H1 (cell line): Measurements from ENCODE around the gene CACNA1B. TPM values are rescaled to one million over a fixed set of nuclear protein-coding genes. Genes with fewer than 3 reads are reported as not detected.
A peak's percentile ranks its signal among the peaks of the same experiment; 100 is the strongest.

Experiments used
- CTCF ChIA-PET: fragments of 300-600 bp; sonication (Branson Sonifier 250); formaldehyde crosslinking; loops from one replicate; lab custom pipeline; 2021; ENCODE audit not compliant: partially characterized antibody; lab: Charles Lee
- POLR2A ChIA-PET: fragments of 300-600 bp; sonication (Branson Sonifier 250); formaldehyde crosslinking; loops from one replicate; lab custom pipeline; 2021; ENCODE audit warnings: inconsistent platforms; ENCODE audit not compliant: partially characterized antibody; lab: Charles Lee
- DNase-seq, 2 experiments: peaks; one replicate each; pipeline versions ENCODE4 v3.0.0 to v3.0.0-alpha.2; 2010 to 2022; ENCODE audit warnings: low spot score in 2 of 2, low read depth in 1 of 2, mixed read lengths in 1 of 2
- FAIRE-seq: peaks from 2 replicates; lab custom pipeline; 2011; peaks lifted over from hg19 to GRCh38; lab: Jason Lieb, UNC
- H2AFZ ChIP-seq: 2 replicates; pipeline ENCODE4 v1.8.1; 2012; ENCODE audit warnings: low read length, inconsistent platforms
- H2AK5ac ChIP-seq: 2 replicates; pipeline ENCODE4 v1.6.1; 2013; ENCODE audit warnings: low read depth, low read length
- H2BK120ac ChIP-seq: replicated peaks from 2 replicates; pipeline ENCODE3; 2013; ENCODE audit warnings: low read depth, low read length, inconsistent platforms
- H2BK12ac ChIP-seq: 2 replicates; pipeline ENCODE4 v1.6.1; 2013; ENCODE audit warnings: low read depth, low read length
- H2BK15ac ChIP-seq: 2 replicates; pipeline ENCODE4 v1.6.1; 2013; ENCODE audit warnings: low read length
- H2BK20ac ChIP-seq: 2 replicates; pipeline ENCODE4 v1.6.1; 2013; ENCODE audit warnings: low read length
- H2BK5ac ChIP-seq: 2 replicates; pipeline ENCODE4 v1.6.1; 2013; ENCODE audit warnings: low read depth, low read length
- H3K14ac ChIP-seq: 2 replicates; pipeline ENCODE4 v1.6.1; 2013; ENCODE audit warnings: inconsistent platforms; ENCODE audit not compliant: insufficient read length
- H3K18ac ChIP-seq: 2 replicates; pipeline ENCODE4 v1.6.1; 2013; ENCODE audit warnings: low read length; ENCODE audit errors: extremely low read depth
- H3K23ac ChIP-seq: 2 replicates; pipeline ENCODE4 v1.6.1; 2013; ENCODE audit warnings: inconsistent platforms; ENCODE audit not compliant: insufficient read length
- H3K23me2 ChIP-seq: 2 replicates; pipeline ENCODE4 v1.6.1; 2013; ENCODE audit warnings: low read depth, low read length
- H3K27ac ChIP-seq: 2 replicates; pipeline ENCODE4 v1.6.1; 2011; ENCODE audit warnings: low read depth, low read length, inconsistent platforms
- H3K27me3 ChIP-seq, 4 experiments: replicated peaks in 1 of 4; 1 replicate in 1 of 4; 2 replicates in 3 of 4; pipeline versions ENCODE4 v1.6.1 to v1.8.1; 2011 to 2013; ENCODE audit warnings: low read length in 3 of 4, mild to moderate bottlenecking in 3 of 4, inconsistent platforms in 2 of 4, mixed read lengths in 2 of 4, moderate library complexity in 1 of 4; ENCODE audit not compliant: control insufficient read depth in 3 of 4, insufficient read depth in 3 of 4; ENCODE audit errors: extremely low read depth in 1 of 4
- H3K36me3 ChIP-seq, 4 experiments: 2 replicates each; pipeline versions ENCODE4 v1.6.1 to v1.8.1; 2011 to 2013; ENCODE audit warnings: mild to moderate bottlenecking in 4 of 4, low read length in 3 of 4, moderate library complexity in 2 of 4, control low read depth in 1 of 4, inconsistent platforms in 1 of 4; ENCODE audit not compliant: insufficient read depth in 4 of 4, control insufficient read depth in 2 of 4
- H3K4ac ChIP-seq: replicated peaks from 2 replicates; pipeline ENCODE3; 2013; ENCODE audit warnings: low read length, low read depth, mixed read lengths, inconsistent platforms; ENCODE audit not compliant: insufficient read length
- H3K4me1 ChIP-seq, 4 experiments: replicated peaks in 1 of 4; 1 replicate in 1 of 4; 2 replicates in 3 of 4; pipeline versions ENCODE4 v1.6.1 to v1.8.1; 2011 to 2013; ENCODE audit warnings: low read length in 3 of 4, inconsistent platforms in 2 of 4, mixed read lengths in 1 of 4; ENCODE audit not compliant: insufficient read depth in 4 of 4, control insufficient read depth in 3 of 4
- H3K4me2 ChIP-seq, 2 experiments: 2 replicates each; pipeline versions ENCODE4 v1.6.1 to v1.8.1; 2011 to 2013; ENCODE audit warnings: low read depth in 2 of 2, low read length in 2 of 2, control low read depth in 1 of 2, inconsistent platforms in 1 of 2, mild to moderate bottlenecking in 1 of 2; ENCODE audit not compliant: insufficient read depth in 1 of 2
- H3K4me3 ChIP-seq, 4 experiments: fragments of 200-600, 300-600 bp in 1 of 4; sonication (generic), shearing (Covaris generic), sonication (Bioruptor Twin) in 1 of 4; 2 replicates each; pipeline versions ENCODE4 v1.5.1 to v1.8.1; 2011 to 2016; ENCODE audit warnings: low read length in 4 of 4, low read depth in 3 of 4, control low read depth in 2 of 4, inconsistent platforms in 2 of 4, mild to moderate bottlenecking in 2 of 4, mixed read lengths in 1 of 4, moderate library complexity in 1 of 4; ENCODE audit not compliant: insufficient read depth in 2 of 4; ENCODE audit errors: extremely low read depth in 1 of 4
- H3K56ac ChIP-seq: replicated peaks from 2 replicates; pipeline ENCODE3; 2013; ENCODE audit warnings: low read depth, mild to moderate bottlenecking, mixed read lengths, low read length, inconsistent platforms; ENCODE audit not compliant: insufficient read length
- H3K79me1 ChIP-seq: 2 replicates; pipeline ENCODE4 v1.6.1; 2013; ENCODE audit warnings: low read depth, low read length, control low read depth
- H3K79me2 ChIP-seq, 2 experiments: 2 replicates each; pipeline versions ENCODE4 v1.6.1 to v1.8.1; 2012 to 2013; ENCODE audit warnings: low read length in 2 of 2, mild to moderate bottlenecking in 2 of 2, inconsistent platforms in 1 of 2; ENCODE audit not compliant: insufficient read depth in 2 of 2, control insufficient read depth in 1 of 2
- H3K9ac ChIP-seq, 4 experiments: replicated peaks in 1 of 4; 1 replicate in 1 of 4; 2 replicates in 3 of 4; pipeline versions ENCODE4 v1.6.1 to v1.8.1; 2011 to 2013; ENCODE audit warnings: low read depth in 3 of 4, low read length in 3 of 4, control low read depth in 2 of 4, mild to moderate bottlenecking in 2 of 4, moderate library complexity in 2 of 4, inconsistent platforms in 1 of 4; ENCODE audit errors: extremely low read depth in 1 of 4
- H3K9me3 ChIP-seq, 2 experiments: 2 replicates each; pipeline versions ENCODE4 v1.6.1 to v1.8.1; 2012 to 2013; ENCODE audit warnings: mild to moderate bottlenecking in 2 of 2, moderate library complexity in 2 of 2, control low read depth in 1 of 2, inconsistent platforms in 1 of 2, low read depth in 1 of 2, low read length in 1 of 2, mixed read lengths in 1 of 2; ENCODE audit not compliant: insufficient read depth in 2 of 2
- H4K20me1 ChIP-seq, 2 experiments: replicated peaks in 1 of 2; 2 replicates each; pipeline versions ENCODE3 to v1.8.1; 2011 to 2013; ENCODE audit warnings: inconsistent platforms in 2 of 2, low read length in 2 of 2, mild to moderate bottlenecking in 1 of 2; ENCODE audit not compliant: insufficient read depth in 2 of 2, control insufficient read depth in 1 of 2
- H4K5ac ChIP-seq: 2 replicates; pipeline ENCODE4 v1.6.1; 2013; ENCODE audit warnings: low read length, low read depth, mixed read lengths, inconsistent platforms; ENCODE audit not compliant: insufficient read length
- H4K8ac ChIP-seq: 2 replicates; pipeline ENCODE4 v1.8.0; 2013; ENCODE audit warnings: mild to moderate bottlenecking, moderate library complexity, low read length, inconsistent platforms; ENCODE audit not compliant: insufficient read depth; ENCODE audit errors: extremely low read depth
- H4K91ac ChIP-seq: replicated peaks from 2 replicates; pipeline ENCODE3; 2013; ENCODE audit warnings: low read length, mixed read lengths, inconsistent platforms; ENCODE audit not compliant: insufficient read length
- CBX8 ChIP-seq: fragments of 300-800, 300-1000 bp; sonication (generic); IDR thresholded peaks from 2 replicates; pipeline ENCODE4 v1.7.1; 2016; ENCODE audit warnings: low read depth, low read length, borderline replicate concordance
- CHD1 ChIP-seq: IDR thresholded peaks from 2 replicates; pipeline ENCODE4 v1.6.1; 2012; ENCODE audit warnings: low read depth, low read length, improper control_type of control experiment
- KDM5A ChIP-seq: fragments of 200-600 bp; IDR thresholded peaks from 2 replicates; pipeline ENCODE4 v1.7.1; 2012; ENCODE audit warnings: mild to moderate bottlenecking, low read length, inconsistent platforms, mixed read lengths
- NANOG ChIP-seq: IDR thresholded peaks from 2 replicates; pipeline ENCODE4 v1.6.1; 2011; ENCODE audit warnings: low read length, low read depth, mild to moderate bottlenecking, inconsistent platforms; ENCODE audit not compliant: insufficient read depth, poor library complexity, severe bottlenecking
- PHF8 ChIP-seq: fragments of 200-600 bp; sonication (generic); conservative IDR thresholded peaks from 2 replicates; pipeline ENCODE4 v1.7.1; 2012; ENCODE audit warnings: low read depth, mild to moderate bottlenecking, inconsistent platforms, low read length, moderate library complexity
- POLR2AphosphoS5 ChIP-seq: IDR thresholded peaks from 2 replicates; pipeline ENCODE4 v1.6.1; 2011; ENCODE audit warnings: low read depth, low read length
- POU5F1 ChIP-seq: IDR thresholded peaks from 2 replicates; pipeline ENCODE4 v1.6.1; 2011; ENCODE audit warnings: low read depth, mild to moderate bottlenecking, low read length, moderate library complexity
- RNF2 ChIP-seq: fragments of 200-900, 300-1000 bp; sonication (generic); IDR thresholded peaks from 2 replicates; pipeline ENCODE4 v1.7.1; 2016; ENCODE audit warnings: borderline replicate concordance, low read depth, mild to moderate bottlenecking, antibody characterized with exemption, low read length; ENCODE audit not compliant: poor library complexity, severe bottlenecking; ENCODE audit errors: missing control alignments
- SAP30 ChIP-seq: fragments of 300-600 bp; sonication (generic); IDR thresholded peaks from 2 replicates; pipeline ENCODE4 v1.7.1; 2012; ENCODE audit warnings: low read length, moderate library complexity, mild to moderate bottlenecking, inconsistent platforms; ENCODE audit not compliant: insufficient read depth, insufficient replicate concordance
- SIRT6 ChIP-seq: IDR thresholded peaks from one replicate; pipeline ENCODE4 v1.7.1; 2012; ENCODE audit warnings: low read length, inconsistent platforms
- SP1 ChIP-seq: IDR thresholded peaks from 2 replicates; pipeline ENCODE4 v1.6.1; 2011; ENCODE audit warnings: low read depth, low read length
- WGBS, 2 experiments: shearing (Covaris generic) in 1 of 2; methylation state at CpG; one replicate each; pipeline versions ENCODE4 v1.1.6 to v1.1.7; 2013 to 2015; ENCODE audit warnings: low lambda C conversion rate in 2 of 2, mixed read lengths in 2 of 2, inconsistent platforms in 1 of 2, low coverage in 1 of 2, missing lambda C conversion rate in 1 of 2; ENCODE audit not compliant: insufficient replicate concordance in 2 of 2, insufficient coverage in 1 of 2, insufficient read length in 1 of 2; ENCODE audit errors: extremely low coverage in 1 of 2, missing lambda C conversion rate in 1 of 2; 5-methylcytosine and 5-hydroxymethylcytosine counted together
- polyA plus RNA-seq, 7 experiments: library from polyadenylated mRNA; depleted of rRNA in 3 of 7; stranded (reverse) in 5 of 7; unstranded in 2 of 7; fragments of >200 nt in 5 of 7; fragments of 200-250 nt in 2 of 7; gene quantifications; 1 replicate in 5 of 7; 2 replicates in 1 of 7; 4 replicates in 1 of 7; pipeline versions ENCODE4 v1.2.1 to v1.2.3, GENCODE V29; 2011 to 2013; ENCODE audit warnings: missing spikeins in 2 of 7, mixed read lengths in 2 of 7
- total RNA-seq: library from RNA; stranded (reverse); fragmentation: NEBNext Ultra II Directional; extraction: Animal tissue kit (Norgen Biotek cat#: 25700); gene quantifications from 2 replicates; pipeline ENCODE4 v1.2.1, GENCODE V29; 2021
- TF ChIP-seq, protein P1 (sequence below): IDR thresholded peaks from 2 replicates; pipeline ENCODE4 v1.6.1; 2012; ENCODE audit warnings: inconsistent platforms

CACNA1B gene
- total and polyA plus RNA-seq, 2 of the 8 experiments (the other 6 are each of a cell fraction or from before 2014, with no cell fraction given): 1.5 to 5.7 TPM

DNA sequence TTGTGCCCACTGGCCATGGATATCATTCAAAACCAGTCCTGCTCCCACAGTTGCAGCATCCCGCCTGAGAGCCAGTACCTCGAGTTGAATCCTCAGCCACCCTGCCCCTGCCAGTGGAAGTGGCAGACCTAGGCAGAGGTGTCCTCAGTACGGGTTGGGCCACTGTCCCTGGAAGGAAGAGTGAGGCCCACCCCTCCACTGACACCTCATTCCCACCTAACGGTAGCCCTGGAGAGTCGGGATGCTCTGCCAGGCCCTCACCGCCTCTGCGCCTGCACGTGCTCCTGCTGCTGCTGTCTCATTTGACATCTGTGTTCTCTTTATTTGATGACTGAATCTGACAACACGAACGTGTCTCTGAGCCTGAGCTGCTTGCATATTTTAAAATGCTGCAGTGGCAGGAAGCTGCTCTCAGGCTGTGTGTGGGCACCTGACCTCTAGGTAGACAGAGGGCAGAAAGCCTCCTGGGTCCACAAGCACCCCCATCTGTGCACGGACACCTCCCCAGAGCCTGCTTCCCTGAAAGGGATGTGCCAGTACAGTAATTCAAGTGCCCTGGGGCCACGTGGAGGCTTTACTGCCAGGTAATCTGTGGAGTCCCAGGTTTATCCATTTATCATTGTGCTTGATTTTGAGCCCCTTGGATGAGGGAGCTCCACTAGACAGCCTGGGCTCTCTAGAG, 194.7 kb downstream of the CACNA1B start:
- Histone ChIP-seq H3K9me3 (peaks cover 26 to 80% of the 10 kb centered on the region in 2 experiments), H3K36me3 (no peaks in the 10 kb centered on the region), H3K79me1 (no peaks in the 10 kb centered on the region), H2AK5ac (no peak overlapping the region), H4K5ac (no peak overlapping the region), H3K79me2 (no peaks in the 10 kb centered on the region), H3K14ac (no peak overlapping the region), H2BK12ac (peak overlapping the region; percentile 68; the same call in 1 of the 2 replicates), H3K56ac (no peak overlapping the region), H2BK5ac (no peak overlapping the region), H2BK120ac (no peak overlapping the region), H3K23ac (no peak overlapping the region), H2BK20ac (peak overlapping the region; percentile 80; the same call in 1 of the 2 replicates), H4K20me1 (no peaks in the 10 kb centered on the region), H3K4me1 (peaks cover 0 to 24% (median 9%) of the 10 kb centered on the region in 4 experiments; a peak in 5 of 7 replicates), H3K27ac (no peak overlapping the region), H3K9ac (no peak overlapping the region), H4K8ac (no peak overlapping the region), H2AFZ (no peak overlapping the region), H3K4me2 (no peak overlapping the region), H3K18ac (no peak overlapping the region), H3K4me3 (no peak overlapping the region), H2BK15ac (no peak overlapping the region; the same call in 1 of the 2 replicates), H3K27me3 (no peaks in the 10 kb centered on the region; a peak in 1 of 7 replicates), H3K23me2 (no peaks in the 10 kb centered on the region), H4K91ac (no peak overlapping the region), H3K4ac (no peak overlapping the region)
- peak in 1 of 2 experiments; percentile 40 for DNase-seq
- ChIA-PET POLR2A (interaction anchor here (1.6 kb wide), 1 partner anchor 12 kb away, joined by 3 read pairs; no protein-coding TSS in a partner anchor), CTCF (interaction anchor here (0.9 to 1.5 kb wide), 3 partner anchors 11 to 29 kb away, joined by 4 read pairs; no protein-coding TSS in a partner anchor)
- TF ChIP-seq SP1: no peak
- no peak for TF ChIP-seq POU5F1
- no peak for TF ChIP-seq POLR2AphosphoS5
- no peak for TF ChIP-seq CHD1
- TF ChIP-seq NANOG: no peak
- no peak for TF ChIP-seq SIRT6
- TF ChIP-seq, protein P1, sequence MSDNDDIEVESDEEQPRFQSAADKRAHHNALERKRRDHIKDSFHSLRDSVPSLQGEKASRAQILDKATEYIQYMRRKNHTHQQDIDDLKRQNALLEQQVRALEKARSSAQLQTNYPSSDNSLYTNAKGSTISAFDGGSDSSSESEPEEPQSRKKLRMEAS: no peak
- no peak for TF ChIP-seq RNF2
- no peak for TF ChIP-seq KDM5A
- TF ChIP-seq PHF8: no peak
- TF ChIP-seq SAP30: no peak
- no peak for TF ChIP-seq CBX8
- no peak for FAIRE-seq
- WGBS, 2 experiments: 86% methylated on average over 12 of the region's 12 CpGs; no CpG with 5 or more reads in 1 of the 2 experiments
